GM18951 (cell line): ENCODE data around the gene MT1F.

Experiments used
- POLR2A ChIP-seq: IDR thresholded peaks from 4 replicates; pipeline ENCODE4 v1.6.1; 2011; ENCODE audit warnings: mild to moderate bottlenecking; ENCODE audit not compliant: insufficient read length, insufficient read depth; ENCODE audit errors: extremely low read depth
- in situ Hi-C: fragments of 300-500 bp; cut with MboI; formaldehyde crosslinking; loops from one replicate; pipeline ENCODE4 v1.12.0; 2022; ENCODE audit warnings: low sequenced_read_pairs, mixed read lengths, inconsistent platforms; ENCODE audit not compliant: unreplicated experiment

Gene MT1F

GRCh38 chr16:56630134-56630533 lies 27.6 kb upstream of the MT1F start:
- no peak for TF ChIP-seq POLR2A
- in situ Hi-C loops = no loop called here

GRCh38 chr16:56631197-56631596 lies 26.6 kb upstream of the MT1F start:
- in situ Hi-C loops = no loop called here
- no peak for TF ChIP-seq POLR2A

DNA sequence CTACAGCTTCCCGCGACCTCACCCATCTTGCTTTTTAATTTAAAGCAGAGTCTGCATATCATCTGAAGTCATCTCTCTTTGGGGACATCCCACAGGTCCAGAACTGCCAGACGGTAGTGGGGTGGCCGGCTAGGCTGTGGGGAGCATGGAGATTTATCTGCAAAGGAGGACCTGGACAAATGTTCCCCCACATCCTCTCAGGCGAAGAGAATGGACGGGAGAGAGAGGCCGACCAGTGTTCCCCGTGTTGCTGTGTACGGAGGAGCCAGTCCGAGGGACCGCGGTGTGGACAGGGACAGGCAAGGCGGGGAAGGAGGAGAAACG lies 26.0 kb upstream of the MT1F start:
- in situ Hi-C loops = no loop called here
- TF ChIP-seq POLR2A = no peak

DNA sequence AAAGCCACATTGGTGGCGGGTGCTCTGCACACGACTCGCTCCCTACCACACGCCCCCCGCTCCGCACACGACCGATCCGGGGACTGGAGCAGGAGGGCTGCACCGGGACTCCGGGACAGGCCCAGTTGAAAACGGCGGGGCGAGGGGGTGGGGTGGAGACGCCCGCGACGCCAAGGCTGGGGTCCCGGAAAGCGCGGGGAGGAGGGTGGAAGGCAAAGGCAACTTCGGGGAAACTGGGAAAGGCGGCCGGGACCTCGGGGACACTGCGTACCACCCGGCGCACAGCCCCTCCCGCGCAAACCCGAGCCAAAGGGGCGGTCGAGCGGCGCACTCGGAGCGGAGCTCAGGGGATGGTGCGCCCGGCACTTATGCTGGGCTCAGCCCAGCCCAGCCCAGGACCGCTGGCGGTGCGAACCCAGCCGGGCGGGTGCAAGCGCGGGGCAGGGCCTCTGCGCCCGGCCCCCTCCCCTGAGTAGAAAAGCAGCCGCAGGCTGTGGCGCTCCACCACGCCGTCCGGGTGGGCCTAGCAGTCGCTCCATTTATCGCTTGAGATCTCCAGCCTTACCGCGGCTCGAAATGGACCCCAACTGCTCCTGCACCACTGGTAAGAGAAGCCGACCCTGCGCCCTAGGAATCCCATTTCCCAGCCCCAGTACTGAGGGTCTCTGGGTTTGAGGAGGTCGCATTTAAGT lies 25.5 kb upstream of the MT1F start, which contains the start of gene MT1M:
Gene MT1M, plus strand, starts transcription at position 504 of the 692 bp plus-strand sequence. Its CDS starts 73 bp downstream, at position 577.
- in situ Hi-C loops = no loop called here

GRCh38 chr16:56632848-56633365 lies 24.9 kb upstream of the MT1F start:
- TF ChIP-seq POLR2A = no peak
- in situ Hi-C loops = no loop called here

More for the DNA sequence above, 25.5 kb upstream of the MT1F start, which contains the start of gene MT1M:
- no peak for TF ChIP-seq POLR2A

- TF ChIP-seq POLR2A = no peak
- in situ Hi-C loops = no loop called here
Observed at GRCh38 chr16:56633535-56633934, 24.2 kb upstream of the MT1F start.

- in situ Hi-C loops = no loop called here
- TF ChIP-seq POLR2A = no peak
Observed at GRCh38 chr16:56634715-56635440, 22.9 kb upstream of the MT1F start.

DNA sequence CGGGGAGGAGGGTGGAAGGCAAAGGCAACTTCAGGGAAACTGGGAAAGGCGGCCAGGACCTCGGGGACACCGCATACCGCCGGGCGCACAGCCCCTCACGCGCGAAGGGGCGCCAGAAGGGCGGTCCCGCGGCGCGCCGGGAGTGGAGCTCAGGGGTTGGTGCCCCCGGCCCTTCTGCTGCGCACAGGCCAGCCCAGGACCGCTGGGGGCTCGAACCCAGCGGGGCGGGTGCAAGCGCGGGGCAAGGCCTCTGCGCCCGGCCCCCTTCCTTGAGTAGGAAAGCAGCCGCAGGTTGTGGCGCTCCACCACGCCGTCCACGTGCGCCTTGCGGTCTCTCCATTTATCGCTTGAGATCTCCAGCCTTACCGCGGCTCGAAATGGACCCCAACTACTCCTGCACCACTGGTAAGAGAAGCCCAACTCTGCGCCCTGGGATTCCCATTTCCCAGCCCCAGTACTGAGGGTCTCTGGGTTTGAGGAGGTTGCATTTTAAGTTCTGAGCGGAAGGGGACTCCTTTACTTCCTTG lies 22.3 kb upstream of the MT1F start:
- TF ChIP-seq POLR2A = no peak
- in situ Hi-C loops = no loop called here

GRCh38 chr16:56636616-56637413 lies 20.9 kb upstream of the MT1F start:
- TF ChIP-seq POLR2A = no peak
- in situ Hi-C loops = no loop called here

- in situ Hi-C loops = no loop called here
Observed at GRCh38 chr16:56637814-56638750, 19.7 kb upstream of the MT1F start, which contains the start of gene MT1A. MT1A (plus strand) TSS chr16:56638666; CDS start chr16:56638739, 73 bp downstream.

DNA sequence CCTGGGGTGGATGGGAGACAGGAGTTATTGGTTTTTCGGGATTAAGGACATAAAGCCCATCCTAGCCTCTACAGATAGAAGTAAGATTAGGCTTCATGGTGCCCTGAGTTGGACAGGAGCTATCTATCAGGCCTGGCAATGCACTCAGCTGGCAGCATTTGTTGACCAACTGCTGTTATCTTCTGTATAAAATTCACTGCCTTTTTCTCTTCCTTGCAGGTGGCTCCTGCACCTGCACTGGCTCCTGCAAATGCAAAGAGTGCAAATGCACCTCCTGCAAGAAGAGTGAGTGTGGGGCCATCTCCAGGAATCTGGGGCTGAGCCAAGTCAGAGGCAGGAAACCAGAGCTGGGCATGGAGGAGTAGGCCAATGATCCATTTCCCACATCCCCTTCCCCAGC lies 18.7 kb upstream of the MT1F start:
- in situ Hi-C loops = no loop called here

More at GRCh38 chr16:56637814-56638750, 19.7 kb upstream of the MT1F start, which contains the start of gene MT1A:
- no peak for TF ChIP-seq POLR2A

DNA sequence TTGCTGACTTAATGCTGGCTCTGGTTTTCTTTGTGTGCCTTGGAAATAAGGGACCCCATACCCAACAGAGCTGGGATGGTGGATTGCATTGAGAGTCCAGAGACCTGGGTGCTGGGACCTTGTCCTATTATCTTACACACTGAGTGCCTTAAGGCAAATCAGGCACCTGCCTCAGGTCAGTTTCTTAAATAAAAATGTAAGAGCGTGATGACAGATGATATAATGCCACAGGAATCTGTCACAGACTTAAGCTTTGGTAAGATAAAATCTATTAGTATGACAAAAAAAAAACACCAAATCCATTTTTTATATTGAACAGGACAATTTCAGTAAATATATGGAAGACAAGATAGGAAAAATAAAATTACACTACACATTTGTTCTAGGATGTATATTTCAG lies 17.7 kb upstream of the MT1F start:
- in situ Hi-C loops = no loop called here
- no peak for TF ChIP-seq POLR2A

More for the DNA sequence above, 18.7 kb upstream of the MT1F start:
- no peak for TF ChIP-seq POLR2A
